Activated gamma-delta T cell (primary cell): Measurements from ENCODE around the gene PSMD13.
"Not testable (repeated sequence)": the region's sequence is repeated elsewhere in the genome, so short reads cannot be mapped to it uniquely, and the experiment has no call there.

Source experiments
- DNase-seq: peaks from one replicate; lab custom pipeline; 2025; lab: John Stamatoyannopoulos, UW

Gene PSMD13

GRCh38 chr11:276219-276618 lies 39.4 kb downstream of the PSMD13 start:
- DNase-seq, result no peak

- DNase-seq, result no peak
These were observed 41.5 kb downstream of the PSMD13 start, which contains the start of gene NLRP6 for GRCh38 chr11:278001-278951. NLRP6 (plus strand) TSS chr11:278407; CDS start chr11:278570, 163 bp downstream.

GRCh38 chr11:279040-279965 lies 42.5 kb downstream of the PSMD13 start:
- DNase-seq, result no peak

GRCh38 chr11:279966-280705 lies 43.4 kb downstream of the PSMD13 start:
- DNase-seq, result no peak

- no peak for DNase-seq
These were observed 44.1 kb downstream of the PSMD13 start for GRCh38 chr11:280706-281485.

GRCh38 chr11:281486-282161 lies 44.8 kb downstream of the PSMD13 start:
- DNase-seq, result no peak

- no peak for DNase-seq
These were observed 45.4 kb downstream of the PSMD13 start for GRCh38 chr11:282171-282570.

GRCh38 chr11:282630-283360 lies 46.0 kb downstream of the PSMD13 start:
- DNase-seq, result no peak

- DNase-seq, result no peak
These were observed 46.8 kb downstream of the PSMD13 start for GRCh38 chr11:283405-284104.

GRCh38 chr11:284105-285020 lies 47.6 kb downstream of the PSMD13 start:
- DNase-seq, result no peak

- no peak for DNase-seq
These were observed 48.5 kb downstream of the PSMD13 start for GRCh38 chr11:285021-285893.

GRCh38 chr11:285894-286220 lies 49.1 kb downstream of the PSMD13 start:
- no peak for DNase-seq

GRCh38 chr11:286977-287820 lies 50.4 kb downstream of the PSMD13 start:
- DNase-seq, result not testable (repeated sequence)

GRCh38 chr11:287821-288477 lies 51.2 kb downstream of the PSMD13 start:
- no peak for DNase-seq
